ENCODE data around the gene PTPN14. TPM values are rescaled to one million over a fixed set of nuclear protein-coding genes. Genes with fewer than 3 reads are reported as not detected.
A peak's percentile ranks its signal among the peaks of the same experiment; 100 is the strongest.

Gene PTPN14
- total and polyA plus RNA-seq, 2 experiments from 2014 or later: 18.7 to 70.2 TPM

DNA sequence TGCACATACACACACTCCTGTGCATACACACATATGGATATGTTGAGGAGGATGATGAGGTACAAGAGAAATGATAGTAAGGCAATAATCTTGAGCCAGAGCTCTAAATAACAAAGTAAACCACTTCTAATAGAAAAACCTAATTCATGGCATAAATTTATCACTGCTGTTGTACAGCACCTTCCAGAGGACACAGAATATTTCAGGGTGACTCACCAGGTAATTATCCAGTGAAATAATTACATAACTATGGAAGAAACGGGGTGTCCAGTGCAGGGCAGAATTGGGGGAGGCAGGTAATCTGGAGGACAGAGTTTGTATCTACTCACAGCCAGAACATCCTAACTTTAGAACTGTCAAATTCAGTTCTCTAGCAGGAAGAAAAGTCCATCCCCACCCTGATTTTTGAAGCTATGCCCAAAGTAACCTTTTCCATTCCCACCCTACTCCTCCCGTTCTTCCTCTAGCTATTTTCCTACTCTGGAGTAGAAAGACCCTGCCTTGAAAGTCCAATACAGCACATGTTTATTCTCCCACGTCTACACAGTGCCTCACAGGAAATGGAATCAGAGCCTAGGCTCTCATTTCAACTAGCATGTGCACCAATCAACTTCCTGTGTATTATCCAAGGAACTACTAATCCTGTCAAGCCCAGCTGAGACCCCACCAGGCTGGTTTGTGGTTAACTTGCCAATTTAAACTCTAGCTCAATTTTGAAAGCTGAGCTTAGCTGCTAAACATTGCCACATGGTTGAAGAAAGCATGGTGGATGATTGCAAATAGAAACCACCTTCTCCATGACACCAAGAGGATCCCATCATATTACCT lies 96.6 kb downstream of the PTPN14 start:
- Histone ChIP-seq H4K20me1 (replicated peaks; ENCODE audit: insufficient read depth) (no peaks in the 10 kb centered on the region), H3K79me2 (replicated peaks; ENCODE audit: insufficient read depth) (peaks cover 71% of the 10 kb centered on the region), H3K4me2 (peak overlapping the region; percentile 18; the same call in 1 of the 2 replicates), H3K27ac (ENCODE audit: low read depth) (no peak overlapping the region), H3K4me3 (no peak overlapping the region), H3K4me1 (ENCODE audit: insufficient read depth) (peaks cover 42% of the 10 kb centered on the region), H3F3A (replicated peaks; ENCODE audit: low read depth) (no peaks in the 10 kb centered on the region), H2AFZ (no peak overlapping the region), H3K36me3 (ENCODE audit: insufficient read depth) (no peaks in the 10 kb centered on the region), H3K27me3 (ENCODE audit: insufficient read depth) (no peaks in the 10 kb centered on the region), H3K9me2 (ENCODE audit: insufficient read depth) (no peaks in the 10 kb centered on the region)
- no peaks in the 10 kb centered on the region for H3K27me3 Mint-ChIP-seq (ENCODE audit: insufficient read depth, low read depth, poor library complexity)
- ATAC-seq (no peak), DNase-seq (ENCODE audit: low spot score) (no peak)
- no peaks in the 10 kb centered on the region; the same call in 2 of the 3 replicates for H3K36me3 Mint-ChIP-seq (ENCODE audit: low read depth)
- no peak overlapping the region for H3K4me3 Mint-ChIP-seq
- no peaks in the 10 kb centered on the region for H3K9me3 Mint-ChIP-seq
- TF ChIP-seq POLR2AphosphoS5 (IDR thresholded peaks at IDR 0.05; ENCODE audit: low read depth) (no peak), CREB1 (CRISPR knock-in tag; IDR thresholded peaks at IDR 0.05; ENCODE audit: low read depth) (no peak), EZH2phosphoT487 (IDR thresholded peaks at IDR 0.05; ENCODE audit: unreplicated experiment) (no peak)
- TF ChIP-seq, protein P1, sequence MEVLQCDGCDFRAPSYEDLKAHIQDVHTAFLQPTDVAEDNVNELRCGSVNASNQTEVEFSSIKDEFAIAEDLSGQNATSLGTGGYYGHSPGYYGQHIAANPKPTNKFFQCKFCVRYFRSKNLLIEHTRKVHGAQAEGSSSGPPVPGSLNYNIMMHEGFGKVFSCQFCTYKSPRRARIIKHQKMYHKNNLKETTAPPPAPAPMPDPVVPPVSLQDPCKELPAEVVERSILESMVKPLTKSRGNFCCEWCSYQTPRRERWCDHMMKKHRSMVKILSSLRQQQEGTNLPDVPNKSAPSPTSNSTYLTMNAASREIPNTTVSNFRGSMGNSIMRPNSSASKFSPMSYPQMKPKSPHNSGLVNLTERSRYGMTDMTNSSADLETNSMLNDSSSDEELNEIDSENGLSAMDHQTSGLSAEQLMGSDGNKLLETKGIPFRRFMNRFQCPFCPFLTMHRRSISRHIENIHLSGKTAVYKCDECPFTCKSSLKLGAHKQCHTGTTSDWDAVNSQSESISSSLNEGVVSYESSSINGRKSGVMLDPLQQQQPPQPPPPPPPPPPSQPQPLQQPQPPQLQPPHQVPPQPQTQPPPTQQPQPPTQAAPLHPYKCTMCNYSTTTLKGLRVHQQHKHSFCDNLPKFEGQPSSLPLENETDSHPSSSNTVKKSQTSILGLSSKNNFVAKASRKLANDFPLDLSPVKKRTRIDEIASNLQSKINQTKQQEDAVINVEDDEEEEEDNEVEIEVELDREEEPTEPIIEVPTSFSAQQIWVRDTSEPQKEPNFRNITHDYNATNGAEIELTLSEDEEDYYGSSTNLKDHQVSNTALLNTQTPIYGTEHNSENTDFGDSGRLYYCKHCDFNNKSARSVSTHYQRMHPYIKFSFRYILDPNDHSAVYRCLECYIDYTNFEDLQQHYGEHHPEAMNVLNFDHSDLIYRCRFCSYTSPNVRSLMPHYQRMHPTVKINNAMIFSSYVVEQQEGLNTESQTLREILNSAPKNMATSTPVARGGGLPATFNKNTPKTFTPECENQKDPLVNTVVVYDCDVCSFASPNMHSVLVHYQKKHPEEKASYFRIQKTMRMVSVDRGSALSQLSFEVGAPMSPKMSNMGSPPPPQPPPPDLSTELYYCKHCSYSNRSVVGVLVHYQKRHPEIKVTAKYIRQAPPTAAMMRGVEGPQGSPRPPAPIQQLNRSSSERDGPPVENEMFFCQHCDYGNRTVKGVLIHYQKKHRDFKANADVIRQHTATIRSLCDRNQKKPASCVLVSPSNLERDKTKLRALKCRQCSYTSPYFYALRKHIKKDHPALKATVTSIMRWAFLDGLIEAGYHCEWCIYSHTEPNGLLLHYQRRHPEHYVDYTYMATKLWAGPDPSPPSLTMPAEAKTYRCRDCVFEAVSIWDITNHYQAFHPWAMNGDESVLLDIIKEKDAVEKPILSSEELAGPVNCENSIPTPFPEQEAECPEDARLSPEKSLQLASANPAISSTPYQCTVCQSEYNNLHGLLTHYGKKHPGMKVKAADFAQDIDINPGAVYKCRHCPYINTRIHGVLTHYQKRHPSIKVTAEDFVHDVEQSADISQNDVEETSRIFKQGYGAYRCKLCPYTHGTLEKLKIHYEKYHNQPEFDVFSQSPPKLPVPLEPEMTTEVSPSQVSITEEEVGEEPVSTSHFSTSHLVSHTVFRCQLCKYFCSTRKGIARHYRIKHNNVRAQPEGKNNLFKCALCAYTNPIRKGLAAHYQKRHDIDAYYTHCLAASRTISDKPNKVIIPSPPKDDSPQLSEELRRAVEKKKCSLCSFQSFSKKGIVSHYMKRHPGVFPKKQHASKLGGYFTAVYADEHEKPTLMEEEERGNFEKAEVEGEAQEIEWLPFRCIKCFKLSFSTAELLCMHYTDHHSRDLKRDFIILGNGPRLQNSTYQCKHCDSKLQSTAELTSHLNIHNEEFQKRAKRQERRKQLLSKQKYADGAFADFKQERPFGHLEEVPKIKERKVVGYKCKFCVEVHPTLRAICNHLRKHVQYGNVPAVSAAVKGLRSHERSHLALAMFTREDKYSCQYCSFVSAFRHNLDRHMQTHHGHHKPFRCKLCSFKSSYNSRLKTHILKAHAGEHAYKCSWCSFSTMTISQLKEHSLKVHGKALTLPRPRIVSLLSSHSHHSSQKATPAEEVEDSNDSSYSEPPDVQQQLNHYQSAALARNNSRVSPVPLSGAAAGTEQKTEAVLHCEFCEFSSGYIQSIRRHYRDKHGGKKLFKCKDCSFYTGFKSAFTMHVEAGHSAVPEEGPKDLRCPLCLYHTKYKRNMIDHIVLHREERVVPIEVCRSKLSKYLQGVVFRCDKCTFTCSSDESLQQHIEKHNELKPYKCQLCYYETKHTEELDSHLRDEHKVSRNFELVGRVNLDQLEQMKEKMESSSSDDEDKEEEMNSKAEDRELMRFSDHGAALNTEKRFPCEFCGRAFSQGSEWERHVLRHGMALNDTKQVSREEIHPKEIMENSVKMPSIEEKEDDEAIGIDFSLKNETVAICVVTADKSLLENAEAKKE (CRISPR knock-in tag; IDR thresholded peaks at IDR 0.05): no peak
- peaks cover 43% of the 10 kb centered on the region for H3K4me1 Mint-ChIP-seq
- H3K27ac Mint-ChIP-seq: peak overlapping the region; percentile 48

Measured in GM23338 (cell line).